B cell (primary cell): Measurements from ENCODE around the gene L3MBTL1.

Experiments
- CTCF ChIP-seq: fragments of 200-600 bp; IDR thresholded peaks from one replicate; pipeline ENCODE4 v1.8.0; 2022; ENCODE audit warnings: antibody characterized with exemption, mild to moderate bottlenecking
- EZH2 ChIP-seq: IDR thresholded peaks from 2 replicates; pipeline ENCODE4 v1.6.1; 2012; ENCODE audit warnings: borderline replicate concordance, low read depth, mild to moderate bottlenecking, moderate library complexity, low read length; ENCODE audit not compliant: insufficient read depth, poor library complexity, severe bottlenecking

- TF ChIP-seq CTCF (no peak), EZH2 (no peak)
These were observed 55.9 kb downstream of the L3MBTL1 start for GRCh38 chr20:43563429-43563828.
